ENCODE measurements around the gene PLXNA4. TPM values are rescaled to one million over a fixed set of nuclear protein-coding genes. Genes with fewer than 3 reads are reported as not detected.

Gene PLXNA4
- total RNA-seq, 1 experiment from 2014 or later: not detected

DNA sequence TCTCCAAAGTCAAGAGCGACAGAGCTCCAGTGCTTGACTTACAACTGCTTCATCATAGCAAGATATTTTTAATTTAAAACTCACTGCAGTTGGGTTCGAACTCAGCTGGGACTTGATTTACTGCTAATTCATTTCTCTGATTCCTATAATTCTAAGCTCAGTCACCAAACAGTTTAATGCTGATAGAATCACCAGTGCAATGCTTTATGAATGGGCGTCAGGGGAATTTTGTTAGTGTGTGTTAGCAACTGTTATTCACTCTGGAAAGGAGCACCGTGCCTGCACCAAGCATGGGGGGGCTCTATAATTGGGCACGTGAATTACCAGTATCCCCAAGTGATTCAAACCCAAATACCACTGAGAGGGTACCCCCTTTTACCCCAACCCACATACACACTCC, 10.4 kb downstream of the PLXNA4 start:
- no peak overlapping the region for H3K4me3 ChIP-seq (replicated peaks in 1 of 2; ENCODE audit: low read depth in 1 of 2, low read length in 2 of 2)
- BruUV-seq (replicated peaks): no TSS peak
- no peaks in the 10 kb centered on the region for H3K9me2 ChIP-seq (ENCODE audit: insufficient read depth)
- ChIA-PET RAD21 (ENCODE audit: low non-redundant PET in 1 of 2, low total read pairs in 2 of 2, uncharacterized antibody in 2 of 2, unreplicated experiment in 2 of 2) (no interaction called here), POLR2A (no interaction called here), CTCF (no interaction called here)
- intact Hi-C loops (cut with micrococcal nuclease): no loop called here
- H3K27me3 ChIP-seq (ENCODE audit: insufficient read depth, low read length): peaks cover 59% of the 10 kb centered on the region
- H3K79me2 ChIP-seq (ENCODE audit: insufficient read depth, low read length): no peaks in the 10 kb centered on the region
- H4K20me1 ChIP-seq (ENCODE audit: insufficient read depth): no peaks in the 10 kb centered on the region
- DNase-seq (ENCODE audit: low read depth, low spot score) (no peak), ATAC-seq (no peak)
- H3K36me3 ChIP-seq (ENCODE audit: control insufficient read depth in 1 of 2, insufficient read depth in 2 of 2, low read length in 2 of 2): no peaks in the 10 kb centered on the region
- H3K9ac ChIP-seq (ENCODE audit: low read length): no peak overlapping the region
- no peak overlapping the region for H2AFZ ChIP-seq (ENCODE audit: low read depth, low read length, poor library complexity, severe bottlenecking)
- no peaks in the 10 kb centered on the region for H3K9me3 ChIP-seq (ENCODE audit: control insufficient read depth in 1 of 2, insufficient read depth in 1 of 2, low read depth in 1 of 2, low read length in 2 of 2)
- no peak overlapping the region for H3K27ac ChIP-seq (ENCODE audit: low read depth, low read length)
- TF ChIP-seq, protein P1, sequence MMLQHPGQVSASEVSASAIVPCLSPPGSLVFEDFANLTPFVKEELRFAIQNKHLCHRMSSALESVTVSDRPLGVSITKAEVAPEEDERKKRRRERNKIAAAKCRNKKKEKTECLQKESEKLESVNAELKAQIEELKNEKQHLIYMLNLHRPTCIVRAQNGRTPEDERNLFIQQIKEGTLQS (IDR thresholded peaks at IDR 0.05): no peak
- TF ChIP-seq ZFX (IDR thresholded peaks at IDR 0.05) (no peak), SP1 (IDR thresholded peaks at IDR 0.05; ENCODE audit: low read depth) (no peak), CBX3 (IDR thresholded peaks at IDR 0.05; ENCODE audit: low read depth) (no peak), POLR2AphosphoS5 (IDR thresholded peaks at IDR 0.05; ENCODE audit: low read depth, low read length) (no peak), EGR1 (IDR thresholded peaks at IDR 0.05; ENCODE audit: low read depth) (no peak), ELF1 (IDR thresholded peaks at IDR 0.05; ENCODE audit: borderline replicate concordance, low read depth) (no peak), YY1 (IDR thresholded peaks at IDR 0.05; ENCODE audit: extremely low read depth, insufficient replicate concordance, low read depth, low read length) (no peak), RAD21 (IDR thresholded peaks at IDR 0.05; ENCODE audit: low read depth) (no peak), SIN3A (IDR thresholded peaks at IDR 0.05; ENCODE audit: low read depth) (no peak), POLR2A (IDR thresholded peaks at IDR 0.05; ENCODE audit: borderline replicate concordance, extremely low read depth, insufficient read depth, insufficient read length) (no peak), EZH2 (IDR thresholded peaks at IDR 0.05) (no peak), JUND (IDR thresholded peaks at IDR 0.05) (no peak)
- TF ChIP-seq, protein P2, sequence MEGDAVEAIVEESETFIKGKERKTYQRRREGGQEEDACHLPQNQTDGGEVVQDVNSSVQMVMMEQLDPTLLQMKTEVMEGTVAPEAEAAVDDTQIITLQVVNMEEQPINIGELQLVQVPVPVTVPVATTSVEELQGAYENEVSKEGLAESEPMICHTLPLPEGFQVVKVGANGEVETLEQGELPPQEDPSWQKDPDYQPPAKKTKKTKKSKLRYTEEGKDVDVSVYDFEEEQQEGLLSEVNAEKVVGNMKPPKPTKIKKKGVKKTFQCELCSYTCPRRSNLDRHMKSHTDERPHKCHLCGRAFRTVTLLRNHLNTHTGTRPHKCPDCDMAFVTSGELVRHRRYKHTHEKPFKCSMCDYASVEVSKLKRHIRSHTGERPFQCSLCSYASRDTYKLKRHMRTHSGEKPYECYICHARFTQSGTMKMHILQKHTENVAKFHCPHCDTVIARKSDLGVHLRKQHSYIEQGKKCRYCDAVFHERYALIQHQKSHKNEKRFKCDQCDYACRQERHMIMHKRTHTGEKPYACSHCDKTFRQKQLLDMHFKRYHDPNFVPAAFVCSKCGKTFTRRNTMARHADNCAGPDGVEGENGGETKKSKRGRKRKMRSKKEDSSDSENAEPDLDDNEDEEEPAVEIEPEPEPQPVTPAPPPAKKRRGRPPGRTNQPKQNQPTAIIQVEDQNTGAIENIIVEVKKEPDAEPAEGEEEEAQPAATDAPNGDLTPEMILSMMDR (IDR thresholded peaks at IDR 0.05 in 2 of 3, conservative IDR thresholded peaks at IDR 0.05 in 1 of 3; ENCODE audit: borderline replicate concordance in 1 of 3, insufficient read depth in 1 of 3, low read depth in 2 of 3, low read length in 2 of 3): no peak
- TF ChIP-seq, protein P3, sequence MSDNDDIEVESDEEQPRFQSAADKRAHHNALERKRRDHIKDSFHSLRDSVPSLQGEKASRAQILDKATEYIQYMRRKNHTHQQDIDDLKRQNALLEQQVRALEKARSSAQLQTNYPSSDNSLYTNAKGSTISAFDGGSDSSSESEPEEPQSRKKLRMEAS (IDR thresholded peaks at IDR 0.05): no peak
- no peaks in the 10 kb centered on the region for H3K4me1 ChIP-seq (ENCODE audit: control insufficient read depth in 1 of 2, insufficient read depth in 2 of 2, low read length in 2 of 2)
- no peak overlapping the region for H3K4me2 ChIP-seq (ENCODE audit: low read length)
